ENCODE data around the gene CHMP2B.

Gene CHMP2B, protein sequence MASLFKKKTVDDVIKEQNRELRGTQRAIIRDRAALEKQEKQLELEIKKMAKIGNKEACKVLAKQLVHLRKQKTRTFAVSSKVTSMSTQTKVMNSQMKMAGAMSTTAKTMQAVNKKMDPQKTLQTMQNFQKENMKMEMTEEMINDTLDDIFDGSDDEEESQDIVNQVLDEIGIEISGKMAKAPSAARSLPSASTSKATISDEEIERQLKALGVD

DNA sequence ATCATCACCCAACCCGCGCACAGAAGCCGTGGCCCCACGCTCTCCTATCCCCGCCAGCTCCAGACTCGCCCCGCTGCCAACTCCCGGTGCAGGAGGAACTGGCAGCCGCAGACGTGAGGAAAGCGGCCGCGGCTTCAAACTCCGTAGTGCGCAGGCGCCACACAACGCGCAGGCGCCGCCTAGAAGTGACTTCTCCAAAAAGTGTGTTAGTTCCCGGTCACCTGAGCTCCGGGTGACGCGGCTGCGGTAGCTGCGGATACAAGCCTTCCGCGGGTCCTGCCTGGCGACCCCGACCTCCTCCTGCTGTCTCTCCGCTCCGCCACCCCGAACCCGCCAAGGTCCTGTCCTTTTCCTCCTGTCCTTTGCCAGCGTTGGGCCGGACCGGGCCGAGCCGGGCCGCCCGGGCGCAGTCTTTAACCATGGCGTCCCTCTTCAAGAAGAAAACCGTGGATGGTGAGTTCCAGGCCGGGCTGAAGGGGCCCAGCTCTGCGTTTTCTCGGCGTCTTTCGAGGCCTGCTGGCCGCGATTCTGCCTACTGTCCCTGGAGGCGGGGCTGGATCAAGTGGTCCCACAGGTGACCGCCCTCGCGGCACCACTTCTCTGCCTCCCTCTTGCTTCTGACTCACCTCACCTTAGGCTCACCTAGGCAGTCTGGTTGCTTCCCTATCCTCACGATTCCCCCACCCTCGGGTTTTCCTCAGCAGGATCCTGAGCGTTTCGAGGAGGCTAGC, at the start of gene CHMP2B:
Gene CHMP2B (plus strand): TSS at position 206 of the 731 bp plus-strand sequence. CDS start 214 bp downstream, at position 420.
- DNase-seq (ENCODE audit: low read depth, low spot score), result peak; percentile 76

DNA sequence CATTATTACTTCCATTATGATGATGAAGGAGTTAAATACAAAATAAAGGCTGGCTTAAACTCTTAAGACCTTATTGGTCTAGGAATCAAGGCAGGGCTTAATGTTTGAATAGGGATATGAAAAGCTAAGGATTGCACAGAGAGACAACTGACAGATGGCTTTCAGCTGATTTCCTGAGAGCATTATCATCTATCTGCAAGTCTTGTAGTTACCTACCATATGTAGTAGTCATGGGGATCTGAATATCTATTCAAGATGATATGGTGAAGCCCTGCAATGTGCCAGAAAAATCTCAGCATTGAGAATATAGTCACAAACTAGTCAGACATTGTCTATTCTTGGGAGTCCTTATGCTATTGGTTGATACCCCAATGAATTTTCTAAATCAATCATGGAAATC, 47.5 kb upstream of the CHMP2B start:
- no peak for DNase-seq (ENCODE audit: low read depth, low spot score)

DNA sequence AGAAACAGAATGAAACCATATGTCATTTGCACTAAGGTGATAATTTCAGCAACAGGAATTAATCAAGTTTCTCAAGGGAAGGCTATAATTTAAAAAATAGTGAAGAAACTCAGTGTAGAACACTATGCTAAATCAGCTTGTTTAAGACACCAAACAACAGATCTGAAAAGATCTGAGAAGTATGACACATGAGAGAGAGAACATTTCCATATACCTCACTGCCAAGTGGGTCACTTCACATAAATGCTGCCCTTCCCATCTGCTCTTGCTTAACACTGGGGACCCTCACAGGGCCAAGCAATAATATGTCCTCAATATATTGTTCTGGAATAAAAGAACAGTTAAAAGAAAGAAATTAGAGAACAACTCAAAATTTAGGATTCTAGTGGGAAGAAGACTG, 45.6 kb upstream of the CHMP2B start:
- no peak for DNase-seq (ENCODE audit: low read depth, low spot score)

DNA sequence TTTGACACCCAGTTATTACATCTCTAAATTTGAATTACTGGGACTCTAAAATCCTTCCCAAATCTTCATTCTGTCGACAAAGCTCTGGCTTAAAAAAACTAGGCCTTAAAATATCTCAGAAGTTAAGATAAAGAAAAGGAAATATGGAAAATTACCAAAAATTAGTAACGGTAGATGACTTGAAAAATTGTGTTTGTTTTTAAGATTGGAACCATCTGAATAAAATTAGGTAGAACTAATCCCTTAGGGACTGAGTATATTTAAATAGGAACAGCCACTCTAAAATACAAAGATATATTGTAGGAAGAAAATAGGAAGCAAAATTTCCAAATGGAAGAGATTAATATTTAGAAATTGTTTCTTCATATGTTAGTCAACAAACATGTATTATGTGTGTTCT, 45.1 kb upstream of the CHMP2B start:
- no peak for DNase-seq (ENCODE audit: low read depth, low spot score)

DNA sequence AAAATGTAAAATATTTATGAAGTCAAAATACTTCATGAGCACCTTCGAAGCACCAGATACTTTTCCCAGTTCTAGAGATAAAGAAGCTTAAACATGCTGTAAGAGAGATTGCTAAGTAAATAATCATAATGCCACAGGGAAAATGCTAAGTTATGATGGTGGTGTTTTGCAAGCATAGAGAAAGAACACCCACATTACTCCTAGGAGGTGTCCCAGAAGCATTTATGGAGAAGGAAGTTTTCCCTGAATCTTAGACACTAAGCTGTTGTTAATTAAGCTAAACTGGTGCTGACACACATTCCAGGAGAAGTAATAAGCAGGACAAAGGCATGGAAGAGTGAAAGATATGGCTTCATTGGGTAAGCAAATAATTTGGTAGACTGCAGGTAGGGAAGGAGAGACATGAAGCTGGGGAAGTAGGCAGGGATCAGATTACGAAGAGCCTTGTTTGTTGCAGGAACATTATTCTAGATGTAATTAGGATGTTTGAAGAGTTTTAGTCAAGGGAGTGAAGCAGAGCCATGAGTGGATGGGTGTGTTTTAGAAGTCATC, 40.4 kb upstream of the CHMP2B start:
- no peak for DNase-seq (ENCODE audit: low read depth, low spot score)

DNA sequence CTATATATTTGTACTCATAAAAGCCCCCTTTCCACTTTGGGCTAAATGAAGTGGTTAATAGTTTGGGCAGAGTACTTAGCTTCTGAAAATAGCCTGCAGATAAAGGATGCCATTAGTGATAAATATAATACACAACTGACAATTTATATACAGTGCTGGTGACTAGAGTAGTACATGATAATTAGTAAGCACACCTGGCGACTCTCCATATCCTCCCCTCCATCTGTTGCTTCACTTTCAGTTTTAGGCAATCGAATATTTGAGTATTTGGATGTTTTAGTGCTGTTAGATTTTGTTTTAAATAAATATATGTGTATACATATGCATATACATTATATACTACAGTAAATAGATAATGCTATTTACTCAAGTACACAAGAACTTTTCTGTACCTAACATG, 35.9 kb upstream of the CHMP2B start:
- no peak for DNase-seq (ENCODE audit: low read depth, low spot score)

DNA sequence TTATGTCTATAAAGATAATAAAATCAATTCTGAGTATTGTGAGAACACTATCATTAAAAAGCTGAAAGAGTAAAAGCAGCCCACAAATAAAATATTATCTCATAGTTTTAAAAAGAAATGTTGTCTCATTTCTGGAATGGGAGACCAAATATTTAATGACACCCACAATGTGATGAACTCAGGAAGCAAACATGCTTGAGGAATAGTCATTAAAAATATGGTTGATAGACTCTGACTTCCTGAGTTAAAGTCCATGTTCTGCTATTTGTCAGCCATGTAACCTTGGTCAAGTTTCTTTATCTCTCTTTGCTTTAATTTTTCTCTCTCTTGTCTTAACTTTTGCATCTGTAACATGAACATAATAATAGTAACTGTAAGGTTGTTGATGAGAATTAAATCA, 35.5 kb upstream of the CHMP2B start:
- no peak for DNase-seq (ENCODE audit: low read depth, low spot score)

DNA sequence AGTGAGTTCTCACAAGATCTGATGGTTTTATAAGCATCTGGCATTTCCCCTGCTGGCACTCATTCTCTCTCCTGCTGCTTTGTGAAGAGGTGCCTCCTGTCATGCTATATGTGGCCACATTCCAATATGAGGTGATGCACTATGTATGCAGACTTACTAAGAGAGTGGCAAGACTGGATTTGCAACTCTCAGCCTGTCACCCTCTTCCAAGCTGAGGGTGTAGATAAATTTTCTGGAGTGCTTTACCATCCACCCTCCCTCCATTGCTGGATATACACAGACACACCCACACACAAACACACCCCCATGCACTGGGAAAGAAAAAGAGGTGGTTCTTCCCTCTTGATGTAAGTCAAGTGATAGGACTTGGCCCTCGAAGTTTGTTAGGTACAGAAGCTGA, 30.2 kb upstream of the CHMP2B start:
- no peak for DNase-seq (ENCODE audit: low read depth, low spot score)

DNA sequence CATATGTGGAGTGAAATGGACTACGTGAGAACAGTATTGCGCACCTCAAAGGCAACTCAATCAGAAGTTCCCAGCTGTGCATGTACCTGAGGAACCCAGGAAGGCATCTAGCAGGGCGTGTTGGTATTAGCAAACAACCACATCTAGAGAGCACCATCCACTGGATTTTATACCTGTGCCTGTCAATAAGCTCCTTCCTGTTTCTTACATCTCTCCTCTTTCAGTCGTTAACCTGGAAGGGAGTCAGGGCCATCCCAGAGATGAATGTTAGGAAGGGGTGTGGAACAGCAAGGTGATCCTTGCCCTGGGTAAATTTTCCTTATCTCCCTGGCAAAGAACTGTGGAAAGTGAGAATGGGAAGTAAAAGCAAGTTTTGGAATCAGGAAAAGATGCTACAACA, 29.6 kb upstream of the CHMP2B start:
- DNase-seq (ENCODE audit: low read depth, low spot score), result no peak

DNA sequence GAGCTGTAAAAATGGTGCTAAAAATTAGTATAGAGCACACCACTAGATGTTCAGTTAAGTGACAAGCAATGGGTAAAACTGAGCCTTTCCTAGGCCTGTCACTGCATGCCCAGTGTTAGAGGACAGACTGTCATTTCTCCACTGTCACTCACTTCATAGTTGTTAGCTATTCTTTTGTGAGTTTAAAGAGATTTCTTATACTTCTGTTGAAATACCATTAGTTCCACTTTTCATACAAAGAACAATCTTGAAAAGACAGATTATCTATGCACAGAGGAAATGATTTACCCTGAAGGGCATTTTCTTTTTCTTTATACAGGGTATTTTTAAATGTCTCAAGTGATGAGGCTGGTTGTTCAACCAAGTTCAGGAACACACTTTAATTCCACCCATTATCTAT, 28.3 kb upstream of the CHMP2B start:
- DNase-seq (ENCODE audit: low read depth, low spot score), result no peak

DNA sequence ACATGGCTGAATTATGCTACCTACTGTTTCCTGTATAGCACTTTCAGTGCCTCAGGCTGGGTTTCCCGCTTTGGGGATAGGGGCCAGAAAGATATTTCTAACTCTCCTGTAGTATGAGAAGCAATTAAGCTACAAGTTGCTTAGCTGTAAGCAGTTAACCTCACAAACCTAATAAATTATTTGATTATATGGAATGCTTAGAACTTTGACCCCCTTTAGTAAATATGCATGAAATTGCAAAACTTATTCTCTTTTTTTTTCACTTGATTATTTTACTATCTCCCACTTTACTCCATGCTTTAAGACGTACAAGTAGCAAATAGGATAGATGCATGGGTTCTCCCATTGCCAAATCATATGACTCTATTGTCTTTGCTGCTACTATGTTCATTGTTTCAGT, 27.5 kb upstream of the CHMP2B start:
- DNase-seq (ENCODE audit: low read depth, low spot score), result no peak

DNA sequence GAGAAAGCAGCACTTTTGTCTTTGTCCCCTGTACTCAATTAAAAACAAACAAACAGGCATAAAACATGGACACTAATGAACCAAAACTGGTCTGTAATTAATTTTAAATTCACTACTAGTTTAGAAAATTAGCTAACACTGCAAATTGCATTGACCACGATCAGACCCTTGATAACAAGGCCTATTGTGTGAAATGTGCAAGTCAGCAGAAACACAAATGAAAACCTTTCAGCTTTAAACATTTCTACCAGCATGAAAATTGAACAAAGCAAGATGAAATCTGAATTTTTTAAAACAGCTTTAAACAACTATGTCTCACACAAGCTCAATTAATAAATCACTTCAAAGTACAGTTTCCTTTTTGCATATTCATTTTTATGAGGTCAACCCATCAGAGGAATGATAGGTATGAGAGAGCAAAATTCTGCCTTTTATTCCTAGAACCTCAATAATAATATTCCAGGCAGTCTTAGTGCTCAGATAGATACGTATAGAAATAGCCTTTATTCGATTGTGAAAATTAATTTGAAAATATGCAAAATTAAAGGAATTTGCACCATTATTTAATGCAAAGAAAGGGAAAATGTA, 27.0 kb upstream of the CHMP2B start:
- no peak for DNase-seq (ENCODE audit: low read depth, low spot score)

DNA sequence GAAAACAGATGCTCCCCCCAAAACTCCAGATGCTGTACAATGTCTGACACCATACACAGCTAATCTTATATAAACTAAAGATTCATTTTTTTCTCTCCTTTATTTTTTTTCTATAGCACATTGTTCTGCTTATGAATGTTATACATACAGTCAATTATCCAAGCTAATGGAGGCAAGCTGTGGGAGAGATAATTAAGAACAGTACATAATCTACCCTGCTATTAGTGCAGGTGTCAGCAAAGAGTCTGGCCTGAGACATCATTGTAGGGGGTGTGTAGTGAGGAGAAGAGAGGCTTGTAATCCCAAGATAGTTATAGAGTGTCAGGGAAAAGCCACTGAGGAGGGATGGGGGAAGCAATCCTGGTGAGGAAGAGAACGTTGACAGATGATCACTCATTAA, 25.4 kb upstream of the CHMP2B start:
- DNase-seq (ENCODE audit: low read depth, low spot score), result no peak

DNA sequence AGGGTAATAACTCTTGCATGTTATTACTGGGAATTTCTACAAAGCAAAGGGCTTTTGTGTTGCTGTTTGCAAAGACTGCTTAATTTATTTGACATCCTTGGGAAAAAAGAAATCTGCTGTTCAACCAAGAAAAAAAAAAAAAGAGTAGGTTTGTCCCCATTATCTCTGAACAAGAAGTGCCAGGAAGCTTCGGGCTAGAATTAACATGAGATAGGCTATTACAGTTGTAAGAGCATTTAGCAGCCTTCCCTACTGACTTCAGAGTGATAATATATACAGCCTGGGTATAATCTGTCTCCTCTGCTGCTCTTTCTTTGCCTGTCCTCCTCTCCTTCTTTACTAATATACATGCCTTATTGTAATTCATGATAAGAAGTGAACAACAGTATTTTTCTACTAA, 23.3 kb upstream of the CHMP2B start:
- no peak for DNase-seq (ENCODE audit: low read depth, low spot score)

DNA sequence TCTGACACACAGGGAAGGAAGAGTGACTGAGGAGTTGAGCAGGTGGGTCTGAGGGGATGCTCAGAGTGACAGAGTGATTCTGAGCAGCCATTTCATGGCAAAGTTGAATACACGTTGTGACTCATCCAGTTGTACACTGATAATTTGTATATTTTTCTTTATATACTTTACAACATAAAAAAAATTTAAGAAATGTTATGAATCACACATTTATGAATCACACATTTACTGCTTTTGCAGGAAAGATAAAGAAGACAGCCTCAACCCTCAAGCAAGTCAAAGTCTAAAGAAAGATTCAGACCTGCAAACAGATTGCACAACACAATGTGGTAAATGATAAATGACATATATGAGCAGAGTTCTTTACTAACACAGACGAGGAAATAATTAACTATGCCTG, 21.0 kb upstream of the CHMP2B start:
- DNase-seq (ENCODE audit: low read depth, low spot score), result no peak

DNA sequence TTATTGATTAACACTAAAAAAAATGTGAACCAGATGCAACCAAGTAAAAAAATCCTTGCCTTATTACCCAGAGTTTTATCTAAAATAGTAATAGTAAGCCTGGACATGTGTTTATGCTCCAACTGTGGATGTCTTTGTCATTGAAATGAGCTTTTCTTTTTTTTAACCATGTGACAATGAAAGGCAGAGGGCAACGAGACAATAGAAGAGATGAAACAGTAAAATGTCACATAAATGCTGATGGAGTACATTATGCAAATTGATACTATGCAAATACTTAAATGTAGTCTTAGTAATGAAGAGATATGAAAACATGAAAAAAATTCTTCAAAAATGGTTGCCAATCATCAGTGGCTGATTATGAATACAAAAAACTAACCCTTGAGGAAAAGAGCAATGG, 20.5 kb upstream of the CHMP2B start:
- DNase-seq (ENCODE audit: low read depth, low spot score), result no peak

DNA sequence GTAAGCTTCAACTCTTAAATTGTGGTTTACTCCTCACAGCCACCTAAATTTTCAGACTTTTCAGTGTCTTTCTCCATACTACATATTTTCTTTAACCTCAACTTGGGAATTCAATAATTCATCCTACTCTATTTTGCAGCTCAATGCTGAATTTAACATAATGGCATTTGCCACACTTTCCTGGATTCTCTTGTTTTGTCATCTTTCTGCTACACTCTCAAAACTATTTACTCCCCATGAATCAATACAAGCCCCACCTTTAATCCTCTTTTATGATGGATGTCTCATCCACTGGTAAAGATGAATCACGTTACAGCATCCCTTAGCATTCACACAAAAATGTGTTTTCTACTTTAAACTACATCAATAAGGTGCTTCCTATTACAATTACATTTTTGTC, 19.6 kb upstream of the CHMP2B start:
- DNase-seq (ENCODE audit: low read depth, low spot score), result no peak

DNA sequence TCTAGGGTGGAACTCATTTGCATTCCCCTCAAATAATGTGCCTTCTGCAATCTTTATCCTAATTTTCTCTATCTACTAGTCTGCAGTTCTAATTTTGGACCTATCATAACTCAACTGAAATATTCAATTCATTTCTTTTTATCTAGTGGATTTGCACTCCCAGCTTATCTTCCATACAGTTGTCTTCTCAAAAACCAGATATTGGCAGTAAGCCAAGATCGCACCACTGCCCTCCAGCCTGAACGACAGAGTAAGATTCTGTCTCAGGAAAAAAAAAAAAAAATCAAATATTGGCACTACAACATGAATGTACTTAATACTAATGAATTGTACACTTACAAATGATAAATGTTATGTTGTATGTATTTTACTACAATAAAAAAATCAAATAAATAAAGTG, 18.0 kb upstream of the CHMP2B start:
- DNase-seq (ENCODE audit: low read depth, low spot score), result no peak

DNA sequence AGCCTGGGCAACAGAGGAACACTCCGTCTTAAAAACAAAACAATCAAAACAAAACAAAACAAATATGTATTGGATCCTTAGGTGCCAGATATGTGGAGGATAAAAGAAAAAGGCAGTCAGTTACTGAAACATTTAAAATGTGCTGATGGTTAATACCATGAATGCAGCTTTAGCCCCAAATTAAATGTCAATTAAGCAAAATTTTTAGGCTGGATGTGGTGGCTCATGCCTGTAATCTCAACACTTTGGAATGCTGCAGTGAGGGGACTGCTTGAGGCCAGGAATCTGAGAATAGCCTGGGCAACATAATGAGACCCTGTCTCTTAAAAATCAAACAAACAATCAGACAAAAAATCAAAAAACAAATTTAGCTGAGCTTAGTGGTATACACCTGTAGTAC, 8.5 kb upstream of the CHMP2B start:
- no peak for DNase-seq (ENCODE audit: low read depth, low spot score)

DNA sequence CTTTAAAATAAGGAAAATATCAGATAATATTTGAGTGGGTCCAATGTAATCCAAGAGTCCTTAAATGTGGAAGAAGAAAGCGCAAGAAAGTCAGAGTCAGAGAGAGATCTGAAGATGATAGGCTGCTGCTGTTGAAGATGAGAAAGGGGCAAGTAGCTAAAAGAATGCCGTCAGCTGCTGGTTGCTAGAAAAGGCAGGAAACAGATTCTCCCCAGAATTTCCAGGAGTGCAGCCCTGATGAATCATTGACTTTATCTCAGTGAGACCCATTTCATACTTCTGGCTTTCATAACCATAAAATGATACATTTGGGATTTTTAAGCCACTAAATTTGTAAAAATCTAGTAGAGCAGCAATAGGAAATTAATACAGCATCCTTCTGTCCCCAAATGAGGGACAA, 7.5 kb upstream of the CHMP2B start:
- DNase-seq (ENCODE audit: low read depth, low spot score), result no peak

DNA sequence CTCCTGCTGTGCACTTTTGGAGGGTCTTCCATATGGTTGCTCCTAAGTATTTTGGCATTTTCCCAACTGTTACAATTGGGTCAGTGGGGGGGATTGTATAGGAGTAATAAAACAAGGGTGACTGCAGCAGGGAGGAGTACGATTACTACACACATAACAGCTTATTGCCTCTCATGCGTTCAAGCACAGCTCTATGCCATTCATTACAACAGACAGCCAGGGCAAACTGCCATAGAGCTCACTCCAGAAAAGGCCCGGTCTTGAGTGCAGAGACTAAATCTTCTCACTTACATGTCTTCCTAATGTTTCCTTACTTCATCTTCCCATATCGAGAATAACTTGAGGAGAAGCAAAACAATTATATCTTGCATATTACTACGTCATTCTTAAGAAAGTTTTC, 1.4 kb upstream of the CHMP2B start:
- DNase-seq (ENCODE audit: low read depth, low spot score), result peak; percentile 5

DNA sequence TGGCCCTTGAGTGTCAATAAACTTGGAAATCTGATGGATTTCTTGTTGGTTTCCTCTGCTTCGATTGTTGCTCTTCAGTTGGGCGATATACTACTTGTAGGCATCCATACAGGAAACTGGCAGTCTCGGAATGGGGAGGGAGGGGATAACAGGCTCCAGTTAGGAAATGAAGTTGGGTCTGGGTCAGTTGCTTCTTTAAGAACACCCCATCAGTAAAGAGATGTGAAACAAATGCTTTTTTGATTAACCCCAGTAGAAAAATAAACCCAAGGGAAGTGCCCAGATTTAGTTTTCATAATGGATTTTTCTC, 681 bp downstream of the CHMP2B start:
- no peak for DNase-seq (ENCODE audit: low read depth, low spot score)

DNA sequence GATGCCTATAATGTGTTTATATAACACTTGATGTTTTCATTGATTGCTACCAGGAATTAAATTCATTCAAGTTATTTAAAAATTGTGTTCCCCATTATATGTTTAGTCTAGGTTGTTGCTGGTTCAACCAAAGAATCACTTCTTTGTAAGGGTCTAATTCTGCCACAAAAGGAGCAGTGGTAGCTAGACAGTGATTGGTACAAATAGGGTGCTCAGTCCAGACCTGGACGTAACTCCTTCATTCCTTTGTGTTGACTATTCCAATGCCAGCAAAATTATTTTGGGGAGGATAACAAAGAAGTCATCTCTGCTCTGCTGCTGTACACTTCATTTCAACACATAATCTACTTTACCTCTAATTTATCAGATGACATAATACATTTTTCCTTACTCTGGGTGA, 1.2 kb downstream of the CHMP2B start:
- no peak for DNase-seq (ENCODE audit: low read depth, low spot score)

Measured in brain pericyte (primary cell).